Endothelial cell of umbilical vein (primary cell): ENCODE results near the gene TIMM17B. TPM values are rescaled to one million over a fixed set of nuclear protein-coding genes. Genes with fewer than 3 reads are reported as not detected.

ENCODE experiments used
- BruUV-seq: library from RNA; stranded (reverse); fragments of 400-500 nt; replicated peaks from 2 replicates; lab custom pipeline; 2021; lab: Mats Ljungman, UMichigan
- CTCF ChIA-PET: fragments of 300-600, 350-600 bp; sonication (Branson Sonifier 250); formaldehyde crosslinking; loops from one replicate; lab custom pipeline; 2021; ENCODE audit warnings: antibody characterized with exemption, inconsistent platforms; lab: Charles Lee
- POLR2A ChIA-PET: fragments of 300-600, 350-600 bp; sonication (Branson Sonifier 250); formaldehyde crosslinking; loops from one replicate; lab custom pipeline; 2021; ENCODE audit warnings: antibody characterized with exemption, inconsistent platforms; lab: Charles Lee
- DNase-seq: peaks from one replicate; pipeline ENCODE4 v3.0.0-alpha.2; 2011; ENCODE audit warnings: low read depth, low spot score
- FAIRE-seq: peaks from 2 replicates; lab custom pipeline; 2011; peaks lifted over from hg19 to GRCh38; lab: Jason Lieb, UNC
- H2AFZ ChIP-seq: 2 replicates; pipeline ENCODE4 v1.6.0; 2012; ENCODE audit warnings: low read depth, low read length, control low read depth, inconsistent platforms
- H3K27ac ChIP-seq: 2 replicates; pipeline ENCODE4 v1.5.1; 2011; ENCODE audit warnings: low read depth, mild to moderate bottlenecking, control low read depth, low read length, moderate library complexity; ENCODE audit not compliant: insufficient read depth
- H3K27me3 ChIP-seq, 2 experiments: 2 replicates each; pipeline versions ENCODE4 v1.6.0 to v1.6.1; 2011; ENCODE audit warnings: low read length in 2 of 2, mixed read lengths in 1 of 2; ENCODE audit not compliant: control insufficient read depth in 2 of 2, insufficient read depth in 2 of 2
- H3K36me3 ChIP-seq, 2 experiments: 2 replicates in 1 of 2; 3 replicates in 1 of 2; pipeline ENCODE4 v1.5.1; 2011; ENCODE audit warnings: low read length in 2 of 2, mild to moderate bottlenecking in 1 of 2, moderate library complexity in 1 of 2; ENCODE audit not compliant: control insufficient read depth in 2 of 2, insufficient read depth in 2 of 2; ENCODE audit errors: extremely low read depth in 1 of 2
- H3K4me1 ChIP-seq: 3 replicates; pipeline ENCODE4 v1.5.1; 2011; ENCODE audit warnings: mild to moderate bottlenecking, low read length; ENCODE audit not compliant: control insufficient read depth, insufficient read depth; ENCODE audit errors: extremely low read depth
- H3K4me2 ChIP-seq: 2 replicates; pipeline ENCODE4 v1.6.1; 2011; ENCODE audit warnings: low read length, control low read depth, mixed read lengths; ENCODE audit not compliant: insufficient read depth
- H3K4me3 ChIP-seq, 3 experiments: fragments of 200-600 bp in 1 of 3; sonication (generic), shearing (Covaris generic) in 1 of 3; replicated peaks in 1 of 3; 2 replicates each; pipeline ENCODE4 v1.5.1; 2011 to 2016; ENCODE audit warnings: control low read depth in 3 of 3, low read length in 3 of 3, mild to moderate bottlenecking in 2 of 3, inconsistent platforms in 1 of 3, low read depth in 1 of 3, moderate library complexity in 1 of 3; ENCODE audit not compliant: insufficient read depth in 1 of 3
- H3K79me2 ChIP-seq: 2 replicates; pipeline ENCODE4 v1.6.0; 2012; ENCODE audit warnings: low read length, inconsistent platforms; ENCODE audit not compliant: control insufficient read depth, insufficient read depth
- H3K9ac ChIP-seq: replicated peaks from 2 replicates; pipeline ENCODE3; 2011; ENCODE audit warnings: low read length, control low read depth; ENCODE audit not compliant: insufficient read depth; ENCODE audit errors: extremely low read depth
- H3K9me1 ChIP-seq: replicated peaks from 3 replicates; pipeline ENCODE4 v1.6.0; 2011; ENCODE audit warnings: mild to moderate bottlenecking, low read length; ENCODE audit not compliant: control insufficient read depth, insufficient read depth; ENCODE audit errors: extremely low read depth
- H3K9me3 ChIP-seq: replicated peaks from 2 replicates; pipeline ENCODE4 v1.5.1; 2012; ENCODE audit warnings: low read length, inconsistent platforms; ENCODE audit not compliant: control insufficient read depth, insufficient read depth
- H4K20me1 ChIP-seq: replicated peaks from 2 replicates; pipeline ENCODE3; 2011; ENCODE audit warnings: mild to moderate bottlenecking, low read length; ENCODE audit not compliant: control insufficient read depth, insufficient read depth; ENCODE audit errors: extremely low read depth
- CTCF ChIP-seq, 2 donors: IDR thresholded peaks; 1 replicate in 1 of 2; 2 replicates in 1 of 2; pipeline ENCODE4 v1.5.1; 2011; ENCODE audit warnings: low read length in 2 of 2, mild to moderate bottlenecking in 2 of 2, moderate library complexity in 2 of 2, control low read depth in 1 of 2, inconsistent platforms in 1 of 2, low read depth in 1 of 2; ENCODE audit not compliant: insufficient read depth in 1 of 2; ENCODE audit errors: extremely low read depth in 1 of 2
- EZH2 ChIP-seq: IDR thresholded peaks from 2 replicates; pipeline ENCODE4 v1.6.1; 2012; ENCODE audit warnings: borderline replicate concordance, low read depth, mild to moderate bottlenecking, moderate library complexity, low read length, inconsistent platforms; ENCODE audit not compliant: severe bottlenecking
- FOS ChIP-seq: IDR thresholded peaks from 2 replicates; pipeline ENCODE4 v1.6.1; 2011; ENCODE audit warnings: mild to moderate bottlenecking, low read length, moderate library complexity, borderline replicate concordance; ENCODE audit not compliant: insufficient read depth
- GATA2 ChIP-seq: IDR thresholded peaks from 2 replicates; pipeline ENCODE4 v1.7.0; 2011; ENCODE audit warnings: low read depth, mild to moderate bottlenecking, moderate library complexity, mixed read lengths, low read length; ENCODE audit not compliant: insufficient read length, insufficient read depth
- JUN ChIP-seq: IDR thresholded peaks from 2 replicates; pipeline ENCODE4 v1.6.1; 2011; ENCODE audit warnings: borderline replicate concordance, low read depth; ENCODE audit not compliant: insufficient read length, insufficient read depth
- MAX ChIP-seq: IDR thresholded peaks from 2 replicates; pipeline ENCODE4 v1.6.1; 2011; ENCODE audit not compliant: insufficient read depth, insufficient read length
- MYC ChIP-seq: IDR thresholded peaks from one replicate; pipeline ENCODE4 v1.6.1; 2011; ENCODE audit warnings: mild to moderate bottlenecking, low read depth, low read length
- POLR2A ChIP-seq: IDR thresholded peaks from 2 replicates; pipeline ENCODE4 v1.6.1; 2012; ENCODE audit warnings: low read depth, mild to moderate bottlenecking, control low read depth, low read length
- POLR2AphosphoS5 ChIP-seq: IDR thresholded peaks from 2 replicates; pipeline ENCODE4 v1.6.1; 2012; ENCODE audit warnings: low read depth, mild to moderate bottlenecking, control low read depth, low read length, moderate library complexity; ENCODE audit not compliant: insufficient read depth
- dilution Hi-C: fragments of 300-500 bp; cut with MboI; formaldehyde crosslinking; loops from one replicate; pipeline ENCODE4 v1.15.0; 2019; ENCODE audit warnings: low sequenced_read_pairs; ENCODE audit not compliant: extremely low pct_ligation_motif_present
- intact Hi-C: fragments of 100-400 bp; cut with micrococcal nuclease; formaldehyde crosslinking; loops from one replicate; pipeline ENCODE4 v1.10.0; 2022
- polyA plus RNA-seq, 4 experiments: library from polyadenylated mRNA; depleted of rRNA in 3 of 4; stranded (reverse) in 3 of 4; unstranded in 1 of 4; fragments of >200 nt; gene quantifications; 2 replicates each; pipeline versions ENCODE4 v1.2.1 to v1.2.3, GENCODE V29; 2011 to 2012; ENCODE audit warnings: missing spikeins in 1 of 4
- total RNA-seq: library from RNA; stranded (reverse); gene quantifications from 2 replicates; pipeline ENCODE4 v1.2.3, GENCODE V29; 2021

TIMM17B gene
- total and polyA plus RNA-seq, 2 donors (not counting 3 experiments of a cell fraction or from before 2014, with no cell fraction given): 36.0 to 73.1 TPM

- H3K27ac ChIP-seq: no peak overlapping the region
- intact Hi-C loops: no loop called here
- H3K9ac ChIP-seq: no peak overlapping the region
- FAIRE-seq (no peak), DNase-seq (no peak)
- H3K9me1 ChIP-seq: no peaks in the 10 kb centered on the region
- H4K20me1 ChIP-seq: no peaks in the 10 kb centered on the region
- ChIA-PET CTCF (interaction anchor here (1.2 kb wide), 1 partner anchor 255 kb away, joined by 3 read pairs; no protein-coding TSS in a partner anchor), POLR2A (no interaction called here)
- no peaks in the 10 kb centered on the region for H3K9me3 ChIP-seq
- H3K4me2 ChIP-seq: no peak overlapping the region
- BruUV-seq: no TSS peak
- peaks cover 3% of the 10 kb centered on the region for H3K4me1 ChIP-seq
- H3K79me2 ChIP-seq: peaks cover 10% of the 10 kb centered on the region
- no peak overlapping the region for H3K4me3 ChIP-seq
- dilution Hi-C loops: no loop called here
- no peak for TF ChIP-seq POLR2AphosphoS5
- TF ChIP-seq JUN: no peak
- no peak for TF ChIP-seq MAX
- no peak for TF ChIP-seq FOS
- no peak for TF ChIP-seq MYC
- no peak for TF ChIP-seq CTCF (IDR thresholded peaks at IDR 0.05; ENCODE audit: extremely low read depth in 1 of 2, insufficient read depth in 1 of 2, low read depth in 1 of 2, low read length in 2 of 2)
- no peak for TF ChIP-seq GATA2
- TF ChIP-seq EZH2: no peak
- no peak for TF ChIP-seq POLR2A
- no peak overlapping the region for H2AFZ ChIP-seq
- H3K27me3 ChIP-seq: no peaks in the 10 kb centered on the region
- peaks cover 0 to 10% of the 10 kb centered on the region in 2 experiments for H3K36me3 ChIP-seq
These were observed 5.7 kb upstream of the TIMM17B start for GRCh38 chrX:48903290-48903689.
